H1 (cell line): ENCODE measurements around the gene ZNF14. TPM values are rescaled to one million over a fixed set of nuclear protein-coding genes. Genes with fewer than 3 reads are reported as not detected.
"Not testable (repeated sequence)": the region's sequence is repeated elsewhere in the genome, so short reads cannot be mapped to it uniquely, and the experiment has no call there.

ENCODE experiments used
- CTCF ChIA-PET: fragments of 300-600 bp; sonication (Branson Sonifier 250); formaldehyde crosslinking; loops from one replicate; lab custom pipeline; 2021; ENCODE audit not compliant: partially characterized antibody; lab: Charles Lee
- POLR2A ChIA-PET: fragments of 300-600 bp; sonication (Branson Sonifier 250); formaldehyde crosslinking; loops from one replicate; lab custom pipeline; 2021; ENCODE audit warnings: inconsistent platforms; ENCODE audit not compliant: partially characterized antibody; lab: Charles Lee
- DNase-seq, 2 experiments: peaks; one replicate each; pipeline versions ENCODE4 v3.0.0 to v3.0.0-alpha.2; 2010 to 2022; ENCODE audit warnings: low spot score in 2 of 2, low read depth in 1 of 2, mixed read lengths in 1 of 2
- FAIRE-seq: peaks from 2 replicates; lab custom pipeline; 2011; peaks lifted over from hg19 to GRCh38; lab: Jason Lieb, UNC
- H2AFZ ChIP-seq: 2 replicates; pipeline ENCODE4 v1.8.1; 2012; ENCODE audit warnings: low read length, inconsistent platforms
- H2AK5ac ChIP-seq: 2 replicates; pipeline ENCODE4 v1.6.1; 2013; ENCODE audit warnings: low read depth, low read length
- H2BK120ac ChIP-seq: replicated peaks from 2 replicates; pipeline ENCODE3; 2013; ENCODE audit warnings: low read depth, low read length, inconsistent platforms
- H2BK12ac ChIP-seq: 2 replicates; pipeline ENCODE4 v1.6.1; 2013; ENCODE audit warnings: low read depth, low read length
- H2BK15ac ChIP-seq: 2 replicates; pipeline ENCODE4 v1.6.1; 2013; ENCODE audit warnings: low read length
- H2BK20ac ChIP-seq: 2 replicates; pipeline ENCODE4 v1.6.1; 2013; ENCODE audit warnings: low read length
- H2BK5ac ChIP-seq: 2 replicates; pipeline ENCODE4 v1.6.1; 2013; ENCODE audit warnings: low read depth, low read length
- H3K14ac ChIP-seq: 2 replicates; pipeline ENCODE4 v1.6.1; 2013; ENCODE audit warnings: inconsistent platforms; ENCODE audit not compliant: insufficient read length
- H3K18ac ChIP-seq: 2 replicates; pipeline ENCODE4 v1.6.1; 2013; ENCODE audit warnings: low read length; ENCODE audit errors: extremely low read depth
- H3K23ac ChIP-seq: 2 replicates; pipeline ENCODE4 v1.6.1; 2013; ENCODE audit warnings: inconsistent platforms; ENCODE audit not compliant: insufficient read length
- H3K23me2 ChIP-seq: 2 replicates; pipeline ENCODE4 v1.6.1; 2013; ENCODE audit warnings: low read depth, low read length
- H3K27ac ChIP-seq: 2 replicates; pipeline ENCODE4 v1.6.1; 2011; ENCODE audit warnings: low read depth, low read length, inconsistent platforms
- H3K27me3 ChIP-seq, 4 experiments: replicated peaks in 1 of 4; 1 replicate in 1 of 4; 2 replicates in 3 of 4; pipeline versions ENCODE4 v1.6.1 to v1.8.1; 2011 to 2013; ENCODE audit warnings: low read length in 3 of 4, mild to moderate bottlenecking in 3 of 4, inconsistent platforms in 2 of 4, mixed read lengths in 2 of 4, moderate library complexity in 1 of 4; ENCODE audit not compliant: control insufficient read depth in 3 of 4, insufficient read depth in 3 of 4; ENCODE audit errors: extremely low read depth in 1 of 4
- H3K36me3 ChIP-seq, 4 experiments: 2 replicates each; pipeline versions ENCODE4 v1.6.1 to v1.8.1; 2011 to 2013; ENCODE audit warnings: mild to moderate bottlenecking in 4 of 4, low read length in 3 of 4, moderate library complexity in 2 of 4, control low read depth in 1 of 4, inconsistent platforms in 1 of 4; ENCODE audit not compliant: insufficient read depth in 4 of 4, control insufficient read depth in 2 of 4
- H3K4ac ChIP-seq: replicated peaks from 2 replicates; pipeline ENCODE3; 2013; ENCODE audit warnings: low read length, low read depth, mixed read lengths, inconsistent platforms; ENCODE audit not compliant: insufficient read length
- H3K4me1 ChIP-seq, 4 experiments: replicated peaks in 1 of 4; 1 replicate in 1 of 4; 2 replicates in 3 of 4; pipeline versions ENCODE4 v1.6.1 to v1.8.1; 2011 to 2013; ENCODE audit warnings: low read length in 3 of 4, inconsistent platforms in 2 of 4, mixed read lengths in 1 of 4; ENCODE audit not compliant: insufficient read depth in 4 of 4, control insufficient read depth in 3 of 4
- H3K4me2 ChIP-seq, 2 experiments: 2 replicates each; pipeline versions ENCODE4 v1.6.1 to v1.8.1; 2011 to 2013; ENCODE audit warnings: low read depth in 2 of 2, low read length in 2 of 2, control low read depth in 1 of 2, inconsistent platforms in 1 of 2, mild to moderate bottlenecking in 1 of 2; ENCODE audit not compliant: insufficient read depth in 1 of 2
- H3K4me3 ChIP-seq, 4 experiments: fragments of 200-600, 300-600 bp in 1 of 4; sonication (generic), shearing (Covaris generic), sonication (Bioruptor Twin) in 1 of 4; 2 replicates each; pipeline versions ENCODE4 v1.5.1 to v1.8.1; 2011 to 2016; ENCODE audit warnings: low read length in 4 of 4, low read depth in 3 of 4, control low read depth in 2 of 4, inconsistent platforms in 2 of 4, mild to moderate bottlenecking in 2 of 4, mixed read lengths in 1 of 4, moderate library complexity in 1 of 4; ENCODE audit not compliant: insufficient read depth in 2 of 4; ENCODE audit errors: extremely low read depth in 1 of 4
- H3K56ac ChIP-seq: replicated peaks from 2 replicates; pipeline ENCODE3; 2013; ENCODE audit warnings: low read depth, mild to moderate bottlenecking, mixed read lengths, low read length, inconsistent platforms; ENCODE audit not compliant: insufficient read length
- H3K79me1 ChIP-seq: 2 replicates; pipeline ENCODE4 v1.6.1; 2013; ENCODE audit warnings: low read depth, low read length, control low read depth
- H3K79me2 ChIP-seq, 2 experiments: 2 replicates each; pipeline versions ENCODE4 v1.6.1 to v1.8.1; 2012 to 2013; ENCODE audit warnings: low read length in 2 of 2, mild to moderate bottlenecking in 2 of 2, inconsistent platforms in 1 of 2; ENCODE audit not compliant: insufficient read depth in 2 of 2, control insufficient read depth in 1 of 2
- H3K9ac ChIP-seq, 4 experiments: replicated peaks in 1 of 4; 1 replicate in 1 of 4; 2 replicates in 3 of 4; pipeline versions ENCODE4 v1.6.1 to v1.8.1; 2011 to 2013; ENCODE audit warnings: low read depth in 3 of 4, low read length in 3 of 4, control low read depth in 2 of 4, mild to moderate bottlenecking in 2 of 4, moderate library complexity in 2 of 4, inconsistent platforms in 1 of 4; ENCODE audit errors: extremely low read depth in 1 of 4
- H3K9me3 ChIP-seq, 2 experiments: 2 replicates each; pipeline versions ENCODE4 v1.6.1 to v1.8.1; 2012 to 2013; ENCODE audit warnings: mild to moderate bottlenecking in 2 of 2, moderate library complexity in 2 of 2, control low read depth in 1 of 2, inconsistent platforms in 1 of 2, low read depth in 1 of 2, low read length in 1 of 2, mixed read lengths in 1 of 2; ENCODE audit not compliant: insufficient read depth in 2 of 2
- H4K20me1 ChIP-seq, 2 experiments: replicated peaks in 1 of 2; 2 replicates each; pipeline versions ENCODE3 to v1.8.1; 2011 to 2013; ENCODE audit warnings: inconsistent platforms in 2 of 2, low read length in 2 of 2, mild to moderate bottlenecking in 1 of 2; ENCODE audit not compliant: insufficient read depth in 2 of 2, control insufficient read depth in 1 of 2
- H4K5ac ChIP-seq: 2 replicates; pipeline ENCODE4 v1.6.1; 2013; ENCODE audit warnings: low read length, low read depth, mixed read lengths, inconsistent platforms; ENCODE audit not compliant: insufficient read length
- H4K8ac ChIP-seq: 2 replicates; pipeline ENCODE4 v1.8.0; 2013; ENCODE audit warnings: mild to moderate bottlenecking, moderate library complexity, low read length, inconsistent platforms; ENCODE audit not compliant: insufficient read depth; ENCODE audit errors: extremely low read depth
- H4K91ac ChIP-seq: replicated peaks from 2 replicates; pipeline ENCODE3; 2013; ENCODE audit warnings: low read length, mixed read lengths, inconsistent platforms; ENCODE audit not compliant: insufficient read length
- WGBS, 2 experiments: shearing (Covaris generic) in 1 of 2; methylation state at CpG; one replicate each; pipeline versions ENCODE4 v1.1.6 to v1.1.7; 2013 to 2015; ENCODE audit warnings: low lambda C conversion rate in 2 of 2, mixed read lengths in 2 of 2, inconsistent platforms in 1 of 2, low coverage in 1 of 2, missing lambda C conversion rate in 1 of 2; ENCODE audit not compliant: insufficient replicate concordance in 2 of 2, insufficient coverage in 1 of 2, insufficient read length in 1 of 2; ENCODE audit errors: extremely low coverage in 1 of 2, missing lambda C conversion rate in 1 of 2; 5-methylcytosine and 5-hydroxymethylcytosine counted together
- polyA plus RNA-seq, 7 experiments: library from polyadenylated mRNA; depleted of rRNA in 3 of 7; stranded (reverse) in 5 of 7; unstranded in 2 of 7; fragments of >200 nt in 5 of 7; fragments of 200-250 nt in 2 of 7; gene quantifications; 1 replicate in 5 of 7; 2 replicates in 1 of 7; 4 replicates in 1 of 7; pipeline versions ENCODE4 v1.2.1 to v1.2.3, GENCODE V29; 2011 to 2013; ENCODE audit warnings: missing spikeins in 2 of 7, mixed read lengths in 2 of 7
- total RNA-seq: library from RNA; stranded (reverse); fragmentation: NEBNext Ultra II Directional; extraction: Animal tissue kit (Norgen Biotek cat#: 25700); gene quantifications from 2 replicates; pipeline ENCODE4 v1.2.1, GENCODE V29; 2021

ZNF14 gene
- total and polyA plus RNA-seq, 2 of the 8 experiments (the other 6 are each of a cell fraction or from before 2014, with no cell fraction given), result 1.00 to 7.4 TPM

DNA sequence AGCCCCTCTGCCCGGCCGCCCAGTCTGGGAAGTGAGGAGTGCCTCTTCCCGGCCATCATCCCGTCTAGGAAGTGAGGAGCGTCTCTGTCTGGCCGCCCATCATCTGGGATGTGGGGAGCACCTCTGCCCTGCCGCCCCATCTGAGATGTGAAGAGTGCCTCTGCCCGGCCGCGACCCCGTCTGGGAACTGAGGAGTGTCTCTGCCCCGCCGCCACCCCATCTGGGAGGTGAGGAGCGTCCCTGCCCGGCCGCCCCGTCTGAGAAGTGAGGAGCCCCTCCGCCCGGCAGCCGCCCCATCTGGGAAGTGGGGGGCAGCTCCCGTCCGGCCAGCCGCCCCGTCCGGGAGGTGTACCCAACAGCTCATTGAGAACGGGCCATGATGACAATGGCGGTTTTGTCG lies 37.1 kb upstream of the ZNF14 start:
- POLR2A ChIA-PET, H2BK120ac ChIP-seq, DNase-seq, H3K18ac ChIP-seq, H4K20me1 ChIP-seq, H3K4me3 ChIP-seq, H3K27me3 ChIP-seq, H3K36me3 ChIP-seq, H2BK12ac ChIP-seq, H3K9me3 ChIP-seq, H4K5ac ChIP-seq, FAIRE-seq, H2AFZ ChIP-seq, H3K79me1 ChIP-seq, H2BK15ac ChIP-seq, H3K4ac ChIP-seq, H2AK5ac ChIP-seq, H3K79me2 ChIP-seq, H4K8ac ChIP-seq, H3K4me2 ChIP-seq, H3K27ac ChIP-seq, H3K23me2 ChIP-seq, CTCF ChIA-PET, H3K4me1 ChIP-seq, H2BK5ac ChIP-seq, H3K9ac ChIP-seq, H3K23ac ChIP-seq, H2BK20ac ChIP-seq, H4K91ac ChIP-seq, H3K14ac ChIP-seq, H3K56ac ChIP-seq: not testable (repeated sequence)
- WGBS, 2 experiments, result 86 to 92% methylated on average over 2 to 5 of the region's 28 CpGs
